Neural progenitor cell (in vitro differentiated cells): Measurements from ENCODE around the gene TTYH2.

Experiments used
- CTCF ChIP-seq: fragments of 200-600 bp; sonication (generic); IDR thresholded peaks from 2 replicates; pipeline ENCODE4 v1.5.1; 2017; ENCODE audit warnings: antibody characterized with exemption, mild to moderate bottlenecking
- EZH2 ChIP-seq: fragments of 200-600 bp; sonication (generic); IDR thresholded peaks from 2 replicates; pipeline ENCODE4 v1.6.1; 2017; ENCODE audit warnings: antibody characterized with exemption, mild to moderate bottlenecking, moderate library complexity
- EZH2phosphoT487 ChIP-seq: fragments of 200-600 bp; sonication (generic); IDR thresholded peaks from 2 replicates; pipeline ENCODE4 v1.6.1; 2017; ENCODE audit warnings: antibody characterized with exemption

GRCh38 chr17:74241847-74242246 is 28.5 kb downstream of the TTYH2 start:
- TF ChIP-seq CTCF (no peak), EZH2 (no peak), EZH2phosphoT487 (no peak)
